ENCODE data around the gene TRERF1.
A peak's percentile ranks its signal among the peaks of the same experiment; 100 is the strongest.

Gene TRERF1

GRCh38 chr6:42268016-42268834, 183.5 kb downstream of the TRERF1 start:
- no peak for DNase-seq

GRCh38 chr6:42266538-42266937, 185.2 kb downstream of the TRERF1 start:
- no peak for DNase-seq

DNA sequence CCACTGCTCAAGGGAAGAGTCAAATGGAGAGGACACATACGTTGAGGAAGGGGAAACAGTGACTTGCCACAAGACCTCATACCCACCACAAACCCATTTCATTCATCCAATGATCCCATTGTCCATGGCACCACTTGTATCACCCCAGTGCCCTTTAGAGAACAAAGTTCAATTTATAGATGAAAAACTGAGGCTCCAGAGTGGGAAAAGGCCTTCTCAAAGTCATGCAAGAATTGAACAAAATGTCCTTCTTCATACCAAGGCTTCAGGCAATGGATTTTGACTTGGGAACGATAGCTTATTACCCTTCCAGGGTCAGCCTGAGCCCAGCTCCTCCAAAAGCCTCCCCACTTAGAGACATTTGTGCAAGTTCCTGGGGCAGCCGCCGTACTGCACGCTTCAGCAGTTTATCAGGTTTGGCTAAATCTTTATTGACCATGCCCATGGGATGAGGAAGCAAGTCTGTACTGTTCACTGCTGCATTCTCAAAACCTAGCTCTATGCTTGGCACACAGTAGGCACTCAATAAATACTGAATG, 186.8 kb downstream of the TRERF1 start:
- DNase-seq, result no peak

GRCh38 chr6:42264162-42264851, 187.4 kb downstream of the TRERF1 start:
- DNase-seq, result no peak

DNA sequence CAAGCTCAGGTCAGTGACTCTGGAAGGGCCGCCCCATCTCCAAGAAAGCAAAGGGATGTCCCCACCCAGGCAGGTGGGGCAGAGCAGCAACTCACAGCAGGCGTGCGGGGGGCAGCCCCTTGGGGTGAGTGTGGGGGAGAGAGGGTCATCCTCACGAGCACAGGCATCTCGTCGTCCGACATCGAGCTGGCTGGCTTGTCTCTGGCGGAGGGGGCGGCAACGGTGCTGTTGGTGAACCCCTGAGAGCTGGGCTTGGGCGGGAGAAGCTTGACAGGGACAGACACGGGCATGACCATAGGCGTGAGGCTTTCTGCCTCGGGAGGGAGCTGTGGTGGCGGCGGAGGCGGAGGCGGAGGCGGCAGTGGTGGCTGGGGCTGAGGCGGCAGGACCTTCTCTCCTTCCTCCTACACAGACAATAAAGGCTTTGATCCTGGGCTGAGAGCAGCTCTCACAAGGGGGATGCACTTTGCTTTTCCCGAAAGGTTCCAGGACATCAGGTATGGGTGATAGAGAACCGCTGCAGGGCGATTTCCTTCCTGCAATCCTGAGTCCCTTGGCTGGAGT, 188.5 kb downstream of the TRERF1 start:
- DNase-seq, result no peak

GRCh38 chr6:42260972-42261371, 190.8 kb downstream of the TRERF1 start:
- no peak for DNase-seq

GRCh38 chr6:42260396-42260888, 191.3 kb downstream of the TRERF1 start:
- no peak for DNase-seq

DNA sequence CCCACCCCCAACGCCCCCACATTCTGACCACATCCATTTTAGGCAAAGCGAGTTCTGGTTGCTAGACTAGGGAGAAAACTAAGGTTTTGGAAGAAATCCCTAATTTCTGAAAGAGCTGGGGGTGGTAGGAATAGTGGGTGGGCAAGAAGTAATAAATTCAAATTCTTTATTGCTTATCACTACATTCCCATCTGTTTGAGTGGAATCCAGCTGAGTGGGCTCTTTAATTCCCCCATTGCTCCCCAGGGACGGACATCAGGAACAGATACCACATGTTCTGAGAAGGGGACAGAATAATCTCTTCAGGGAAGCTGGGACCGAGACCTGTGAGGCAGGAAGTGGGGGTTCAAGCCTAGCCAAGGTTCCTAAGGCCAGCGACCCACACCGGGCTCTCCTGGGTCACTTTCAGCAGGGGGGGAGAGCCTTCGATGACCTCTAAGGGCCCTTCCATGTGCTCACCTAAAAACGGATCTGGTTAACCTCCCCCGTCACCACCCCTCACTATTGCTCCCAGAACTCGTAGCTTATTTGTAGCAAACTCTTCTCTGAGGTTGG, 191.8 kb downstream of the TRERF1 start:
- DNase-seq, result no peak

DNA sequence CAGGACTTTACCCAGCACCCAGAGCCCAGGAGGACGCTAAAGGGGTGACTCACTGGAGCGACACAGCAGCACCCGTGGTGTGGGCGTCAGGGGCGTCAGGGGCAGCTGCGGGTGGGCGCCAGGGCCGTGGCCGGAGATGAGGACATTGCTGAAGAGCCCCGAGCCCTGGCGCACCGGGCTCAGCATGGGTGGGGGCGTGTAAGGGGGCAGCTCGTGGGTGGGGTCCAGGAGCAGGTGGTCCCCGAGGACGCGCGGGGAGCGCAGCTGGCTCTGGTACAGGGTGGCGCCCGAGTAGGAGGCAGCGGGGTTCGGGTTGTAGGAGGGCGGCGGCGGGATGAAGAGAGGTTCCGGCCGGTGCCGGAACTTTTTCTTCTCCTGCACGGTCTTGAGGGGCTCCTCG, 192.4 kb downstream of the TRERF1 start:
- DNase-seq, result no peak

DNA sequence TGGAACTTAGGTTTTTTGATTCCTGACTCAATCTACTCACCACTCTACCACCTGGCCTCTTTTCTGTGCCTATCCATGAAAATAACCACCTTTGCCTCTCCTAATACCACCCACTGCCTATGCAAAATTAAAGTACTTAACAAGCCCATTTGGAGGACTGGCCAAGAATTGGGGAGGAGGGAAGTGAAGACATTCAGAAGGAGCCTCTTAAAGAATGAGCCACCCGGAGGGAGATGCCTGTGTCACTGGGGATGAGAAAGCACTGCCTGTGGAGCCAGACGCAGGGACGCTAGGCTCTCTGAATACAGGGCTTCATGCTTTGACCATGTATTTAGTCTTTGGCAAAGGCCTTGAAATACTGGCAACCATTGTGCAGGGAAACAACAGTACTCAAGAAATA, 194.1 kb downstream of the TRERF1 start:
- no peak for DNase-seq

- no peak for DNase-seq
These were observed 194.7 kb downstream of the TRERF1 start for GRCh38 chr6:42257063-42257462.

- DNase-seq, result no peak
These were observed 196.7 kb downstream of the TRERF1 start for GRCh38 chr6:42255050-42255449.

GRCh38 chr6:42254505-42254904, 197.2 kb downstream of the TRERF1 start:
- no peak for DNase-seq

- peak; percentile 87 for DNase-seq
These were observed 199.7 kb downstream of the TRERF1 start for GRCh38 chr6:42251911-42252637.

DNA sequence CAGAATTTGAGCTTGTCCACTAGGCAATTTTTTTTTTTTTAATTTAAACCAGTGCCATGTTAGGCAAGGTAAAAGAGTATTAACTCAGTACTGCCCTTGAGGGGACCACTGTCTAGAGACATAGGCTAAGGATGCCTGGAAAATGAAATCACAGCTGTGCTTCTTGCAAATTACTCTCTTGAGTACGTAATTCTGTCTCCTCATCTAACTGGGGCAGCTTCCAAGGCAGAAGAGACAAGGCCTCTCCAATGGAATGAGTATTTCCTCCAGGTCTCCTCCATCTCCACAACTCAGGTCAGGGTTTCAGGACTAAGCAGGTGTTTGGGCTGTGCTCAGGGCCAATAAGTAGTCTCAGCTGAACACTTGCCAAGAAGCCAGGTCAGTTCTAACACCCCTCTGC, 200.2 kb downstream of the TRERF1 start:
- no peak for DNase-seq

DNA sequence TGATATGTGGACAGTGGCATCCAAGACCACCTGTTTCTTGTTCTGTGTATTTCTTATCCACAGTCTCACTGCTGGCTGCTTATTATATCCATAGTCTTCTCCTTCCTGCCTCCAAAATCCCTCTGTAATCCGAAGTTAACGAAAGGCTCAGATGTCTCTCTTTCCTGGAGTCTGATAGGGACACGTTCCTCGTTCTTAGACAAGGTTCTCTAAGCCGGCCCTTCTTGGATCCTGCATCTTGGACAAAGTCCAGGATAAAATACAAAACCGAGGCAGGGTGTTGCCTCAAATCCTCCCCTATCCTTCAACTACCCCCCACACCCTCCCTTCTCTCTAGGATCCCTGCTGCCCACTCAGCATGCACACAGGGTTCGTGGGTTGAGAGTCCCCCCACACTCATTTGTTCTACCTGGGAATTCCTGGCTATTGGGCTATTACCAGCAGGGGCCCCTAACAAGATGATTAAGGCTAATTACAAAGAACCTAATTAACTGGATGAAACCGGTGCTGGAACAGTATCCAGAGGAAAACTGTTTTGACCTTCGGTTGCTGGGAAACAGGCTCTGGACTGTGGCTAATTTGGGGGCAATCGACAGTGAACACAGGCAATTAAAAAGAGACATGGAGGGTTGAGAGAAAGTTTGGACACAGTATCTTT, 201.3 kb downstream of the TRERF1 start:
- DNase-seq, result no peak

GRCh38 chr6:42249279-42249678, 202.4 kb downstream of the TRERF1 start:
- DNase-seq, result peak; percentile 27

- no peak for DNase-seq
These were observed 208.7 kb downstream of the TRERF1 start for GRCh38 chr6:42243046-42243445.

- DNase-seq, result no peak
These were observed 209.8 kb downstream of the TRERF1 start for GRCh38 chr6:42241915-42242314.

- no peak for DNase-seq
These were observed 211.9 kb downstream of the TRERF1 start for GRCh38 chr6:42239736-42240375.

DNA sequence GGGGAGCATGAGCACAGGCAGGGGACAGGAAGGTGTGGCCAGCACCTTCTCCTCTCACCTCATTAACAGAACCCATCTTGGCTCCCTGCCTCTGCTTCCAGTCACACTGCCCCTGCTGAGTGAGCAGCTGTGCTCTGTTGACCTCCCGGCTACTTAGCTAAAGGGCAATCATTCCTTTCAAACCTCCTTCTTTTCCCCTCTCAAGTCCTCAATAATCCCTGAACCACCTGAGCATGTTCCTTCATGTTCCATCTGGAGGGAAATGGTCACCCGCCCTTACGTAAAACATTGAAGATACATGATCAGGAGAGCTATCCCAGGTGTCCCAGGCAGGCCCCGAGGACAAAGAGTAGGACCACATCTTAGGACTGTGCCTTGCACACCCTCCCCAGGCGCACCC, 212.4 kb downstream of the TRERF1 start:
- no peak for DNase-seq

DNA sequence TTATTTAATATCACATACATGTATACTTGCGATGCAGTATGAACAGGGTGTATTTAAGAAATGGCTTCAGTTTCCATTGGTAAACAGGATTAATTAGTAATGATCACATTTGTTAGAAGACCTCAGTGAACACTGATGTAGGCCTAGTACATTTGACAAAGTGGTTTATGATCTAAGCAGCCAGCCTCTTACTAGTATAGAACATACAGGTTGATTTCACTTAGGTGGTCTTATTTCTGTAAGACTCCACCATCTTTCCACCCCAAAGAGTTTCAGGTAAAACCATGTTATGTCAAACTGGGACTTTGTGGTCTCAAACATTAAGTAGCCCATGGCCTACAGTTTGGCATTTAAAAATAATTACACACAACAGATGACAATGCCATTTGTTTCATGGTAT, 213.9 kb downstream of the TRERF1 start:
- DNase-seq, result no peak

All from right hindlimb (tissue), 1 donor.